Hematopoietic multipotent progenitor cell treated with erythropoietin and hydrocortisone succinate and interleukin-3 and kit ligand, for 4 days (in vitro differentiated cells): ENCODE measurements around the gene ZFP90.

Experiments
- DNase-seq: peaks from one replicate; pipeline ENCODE4 v3.0.0-alpha.2; 2015

The ZFP90 gene

DNA sequence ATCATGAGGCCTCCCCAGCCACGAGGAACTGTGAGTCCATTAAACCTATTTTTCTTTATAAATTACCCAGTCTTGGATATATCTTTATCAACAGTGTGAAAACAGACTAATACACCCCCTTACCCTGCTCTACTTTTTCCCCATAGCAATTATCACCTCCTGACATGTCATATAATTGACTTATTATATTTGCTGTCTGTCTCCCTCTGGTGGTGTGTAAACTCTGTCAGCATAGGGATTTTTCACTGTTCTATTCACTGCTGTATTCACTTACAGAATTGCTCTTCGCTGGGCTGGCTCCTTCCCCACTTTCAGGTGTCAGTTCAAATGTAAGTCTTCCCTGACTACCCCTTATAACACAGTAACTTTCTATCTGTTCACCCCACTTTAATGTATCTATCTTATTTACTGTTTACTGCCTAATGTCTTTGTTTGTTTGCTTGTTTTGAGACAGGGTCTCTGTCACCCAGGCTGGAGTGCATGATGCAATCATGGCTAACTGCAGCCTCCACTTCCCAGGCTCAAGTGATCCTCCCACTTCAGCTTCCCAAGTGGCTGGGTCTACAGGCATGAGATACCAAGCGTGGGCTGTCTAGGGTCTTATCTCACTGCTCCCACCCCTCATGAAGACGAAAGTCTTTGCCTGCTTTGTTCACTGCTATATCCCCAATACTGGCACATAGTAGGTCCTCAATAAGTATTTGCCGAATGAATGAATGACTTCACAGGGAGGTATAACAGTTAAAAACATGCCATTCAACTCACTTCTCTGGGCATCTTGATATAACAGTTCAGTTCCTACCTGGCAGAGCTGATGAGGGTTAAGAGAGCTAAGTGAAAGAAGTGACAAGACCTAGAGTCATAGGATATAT lies 53.6 kb downstream of the ZFP90 start:
- peak; percentile 63 for DNase-seq

DNA sequence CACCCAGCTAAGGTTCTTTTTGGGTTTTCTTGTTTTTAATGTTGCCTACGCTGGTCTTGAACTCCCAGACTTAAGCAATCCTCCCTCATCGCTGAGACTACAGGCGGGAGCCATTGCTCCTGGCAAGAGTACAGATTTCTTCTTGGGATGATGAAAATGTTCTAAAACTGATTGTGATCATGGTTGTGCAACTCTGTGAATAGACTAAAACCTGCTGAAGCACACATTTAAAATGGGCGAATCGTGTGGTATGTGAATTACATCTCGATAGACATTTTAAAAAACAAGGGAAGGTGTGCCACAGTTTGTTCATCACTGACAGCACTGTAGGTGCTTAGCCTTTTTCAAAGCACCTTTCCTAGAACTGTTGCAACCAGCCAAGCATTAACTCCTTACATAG lies 57.2 kb downstream of the ZFP90 start:
- DNase-seq, result no peak

DNA sequence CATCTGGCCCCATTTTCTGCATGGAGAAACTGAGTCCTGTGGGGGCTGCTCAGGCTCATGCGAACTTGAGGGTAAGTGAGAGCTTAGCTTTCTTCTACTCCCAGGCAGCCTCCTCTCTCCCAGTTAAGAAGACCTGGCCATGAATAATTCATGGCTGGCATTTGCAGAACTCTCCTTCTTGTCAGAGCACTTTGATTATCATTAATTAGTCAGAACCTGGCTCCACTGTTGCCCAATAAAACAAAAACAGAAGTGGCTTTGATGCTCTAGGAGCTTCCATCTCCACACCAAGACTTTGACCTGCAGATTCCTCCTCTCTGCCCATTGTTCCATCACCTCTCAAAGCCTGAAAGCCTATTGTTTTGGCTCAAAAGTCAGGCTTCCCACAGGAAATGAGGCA lies 60.5 kb downstream of the ZFP90 start:
- no peak for DNase-seq

DNA sequence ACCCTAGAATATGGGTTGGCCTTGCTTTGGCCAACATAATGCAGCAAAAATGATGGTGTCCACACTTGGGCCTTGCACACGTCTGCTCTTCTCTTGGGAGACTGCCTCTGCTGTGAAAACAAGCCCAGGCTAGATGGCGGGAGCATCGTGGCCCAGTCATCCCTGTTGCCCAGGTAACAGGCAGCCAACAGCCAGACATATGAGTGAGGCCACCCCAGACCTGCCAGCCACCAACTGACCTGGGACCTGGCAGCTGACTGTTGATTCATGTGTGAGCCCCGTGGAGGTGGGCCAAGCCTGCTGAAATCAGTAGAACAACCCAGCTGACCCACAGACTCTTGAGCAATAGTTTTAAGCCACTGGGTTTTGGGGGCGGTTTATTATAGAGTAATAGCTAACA lies 66.7 kb downstream of the ZFP90 start:
- DNase-seq, result no peak

DNA sequence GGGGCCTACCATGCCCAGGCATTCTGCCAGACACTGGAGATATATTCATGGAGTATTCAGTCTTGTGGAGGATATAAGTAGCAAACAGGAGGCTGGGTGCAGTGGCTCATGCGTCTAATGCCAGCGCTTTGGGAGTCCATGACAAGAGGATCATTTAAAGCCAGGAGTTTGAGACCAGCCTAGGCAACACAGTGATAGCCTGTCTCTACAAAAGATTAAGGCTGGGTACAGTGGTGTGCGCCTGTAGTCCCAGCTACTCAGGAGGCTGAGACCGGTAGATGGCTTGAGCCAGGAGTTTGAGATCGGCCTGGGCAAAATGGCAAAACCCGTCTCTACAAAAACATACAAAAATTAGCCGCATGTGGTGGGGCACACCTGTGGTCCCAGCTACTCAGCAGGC lies 68.4 kb downstream of the ZFP90 start:
- peak; percentile 27 for DNase-seq

DNA sequence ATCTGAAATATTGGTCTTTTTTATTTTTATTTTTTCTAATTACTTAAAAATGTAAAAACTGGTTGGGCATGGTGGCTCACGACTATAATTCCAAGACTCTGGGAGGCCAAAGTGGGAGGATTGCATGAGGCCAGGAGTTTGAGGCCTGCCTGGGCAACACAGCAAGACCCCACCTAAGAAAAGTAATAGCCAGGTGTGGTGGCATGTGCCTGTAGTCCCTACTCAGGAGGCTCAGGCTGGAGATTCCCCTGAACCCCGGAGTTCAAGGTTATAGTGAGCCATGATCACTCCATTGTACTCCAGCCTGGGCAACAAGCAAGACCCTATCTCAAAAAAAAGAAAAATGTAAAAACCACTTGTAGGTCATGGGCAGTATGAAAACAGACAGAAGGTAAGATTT lies 69.2 kb downstream of the ZFP90 start:
- no peak for DNase-seq

DNA sequence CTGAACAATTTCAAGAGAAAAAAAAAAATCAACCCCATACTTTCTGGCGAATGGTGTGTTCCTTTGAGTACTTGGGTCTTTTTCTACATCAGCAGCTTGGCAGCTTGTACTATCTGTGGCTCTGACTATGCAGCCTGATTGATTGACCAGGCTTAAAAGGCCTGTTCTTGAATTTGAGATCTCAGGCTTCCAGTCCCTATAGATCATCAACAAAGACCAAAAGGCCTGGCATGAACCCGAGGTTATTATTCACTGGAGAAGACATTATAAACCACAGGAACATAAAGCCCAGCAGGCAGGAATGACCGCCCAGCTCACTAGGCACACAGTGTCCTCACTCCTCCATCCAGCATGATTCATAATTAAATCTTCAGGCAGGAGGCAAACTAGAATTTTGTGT lies 73.9 kb downstream of the ZFP90 start:
- DNase-seq, result no peak

DNA sequence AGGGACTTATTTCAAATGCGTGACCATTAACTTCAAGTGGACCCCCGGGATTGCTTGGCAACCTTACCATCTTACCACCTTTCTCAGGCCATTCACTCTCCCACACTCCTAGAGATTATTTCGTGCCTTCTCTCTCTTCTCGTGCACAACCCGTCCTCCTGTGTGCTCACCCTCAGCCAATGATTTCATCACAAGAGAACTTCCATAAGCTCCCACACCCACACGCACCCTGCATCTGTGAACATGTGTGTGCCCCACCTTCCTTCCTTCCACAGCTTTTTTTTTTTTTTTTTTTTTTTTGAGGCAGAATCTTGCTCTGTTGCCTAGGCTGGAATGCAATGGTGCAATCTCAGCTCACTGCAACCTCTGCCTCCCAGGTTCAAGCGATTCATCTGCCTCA lies 78.6 kb downstream of the ZFP90 start:
- no peak for DNase-seq
